Psoas muscle (tissue), 8 donors: ENCODE results near the gene PCBD1. TPM values are rescaled to one million over a fixed set of nuclear protein-coding genes. Genes with fewer than 3 reads are reported as not detected.

Experiments used
- ATAC-seq, 4 donors: fragments of 200-7000 bp; cut with Tn5 transposase; one replicate each; pipeline ENCODE4 v1.9.1; 2020; ENCODE audit warnings: moderate library complexity in 3 of 4, mild to moderate bottlenecking in 2 of 4
- DNase-seq, 2 donors: peaks; one replicate each; pipeline ENCODE4 v3.0.0-alpha.2; 2020
- H3K27ac ChIP-seq: fragments of 200-600 bp; one replicate; pipeline ENCODE4 v1.8.0; 2022
- H3K27me3 ChIP-seq, 3 donors: fragments of 200-600 bp in 1 of 3; one replicate each; pipeline versions ENCODE4 v1.6.1 to v1.8.0; 2013 to 2022; ENCODE audit warnings: low read length in 2 of 3, mild to moderate bottlenecking in 2 of 3, moderate library complexity in 1 of 3; ENCODE audit not compliant: insufficient read depth in 3 of 3
- H3K36me3 ChIP-seq, 2 donors: fragments of 200-600 bp in 1 of 2; one replicate each; pipeline versions ENCODE4 v1.6.1 to v1.8.0; 2013 to 2022; ENCODE audit warnings: low read depth in 1 of 2, mild to moderate bottlenecking in 1 of 2, moderate library complexity in 1 of 2; ENCODE audit not compliant: insufficient read depth in 1 of 2
- H3K4me1 ChIP-seq: fragments of 200-600 bp; one replicate; pipeline ENCODE4 v1.8.0; 2022
- H3K4me3 ChIP-seq: fragments of 200-600 bp; one replicate; pipeline ENCODE4 v1.8.0; 2022; ENCODE audit warnings: mild to moderate bottlenecking
- H3K9me3 ChIP-seq: fragments of 200-600 bp; one replicate; pipeline ENCODE4 v1.8.0; 2022
- CTCF ChIP-seq: fragments of 200-600 bp; IDR thresholded peaks from one replicate; pipeline ENCODE4 v1.8.0; 2022; ENCODE audit warnings: antibody characterized with exemption
- WGBS, 3 donors: extraction: QIAGEN DNeasy Blood & Tissue Kit; methylation state at CpG; one replicate each; pipeline versions ENCODE4 v1.1.6 to v1.1.7; 2013; 5-methylcytosine and 5-hydroxymethylcytosine counted together
- intact Hi-C, 2 donors: fragments of 100-400 bp; cut with DNase I; formaldehyde crosslinking; loops; one replicate each; pipeline versions ENCODE4 v1.11.0 to v1.14.2; 2022
- polyA plus RNA-seq, 3 donors: library from polyadenylated mRNA; stranded (reverse); fragments of 200-250 nt; gene quantifications; one replicate each; pipeline ENCODE4 v1.2.3, GENCODE V29; 2013
- total RNA-seq, 4 donors: library from RNA; stranded (reverse); fragmentation: NEBNext Ultra II Directional in 2 of 4; extraction: Animal tissue kit (Norgen Biotek cat#: 25700) in 2 of 4; gene quantifications; one replicate each; pipeline versions ENCODE4 v1.2.1 to v1.2.4, GENCODE V29; 2021 to 2023
- donor health status: healthy with polysubstance abuse.
- donor health status: DM: no; HTN: no; CAD: no; lungs with moderate emphysema.
- donor health status: Bipolar disorder and iron deficiency.
- donor health status: healthy.
- donor health status: DM: yes; HTN: yes; CAD: no.
- donor health status: DM: no; HTN: no; CAD: no.
- donor health status: DM: no; HTN: no; CAD: no.
- donor health status: DM: yes; HTN: yes; CAD: no.

PCBD1 gene
- total and polyA plus RNA-seq, 7 donors: 53.9 to 133 (median 78.3) TPM

- H3K4me1 ChIP-seq: no peaks in the 10 kb centered on the region
- DNase-seq (no peak), ATAC-seq (no peak)
- intact Hi-C loops: no loop called here
- H3K27ac ChIP-seq: no peak overlapping the region
- whole genome bisulfite sequencing, 3 donors: 88 to 91% (median 90%) methylated on average over 11 of the region's 11 CpGs
- TF ChIP-seq CTCF: no peak
- H3K9me3 ChIP-seq: no peaks in the 10 kb centered on the region
- H3K36me3 ChIP-seq: no peaks in the 10 kb centered on the region
- H3K27me3 ChIP-seq: no peaks in the 10 kb centered on the region
- no peak overlapping the region for H3K4me3 ChIP-seq
These were observed 46.8 kb upstream of the PCBD1 start for GRCh38 chr10:70935125-70935625.

- H3K4me1 ChIP-seq: no peaks in the 10 kb centered on the region
These were observed 46.3 kb upstream of the PCBD1 start for GRCh38 chr10:70934701-70935100.

GRCh38 chr10:70932392-70933196 lies 44.2 kb upstream of the PCBD1 start:
- no peak for DNase-seq
- Histone ChIP-seq H3K4me3 (no peak overlapping the region), H3K4me1 (no peaks in the 10 kb centered on the region), H3K27ac (no peak overlapping the region), H3K27me3 (no peaks in the 10 kb centered on the region), H3K9me3 (no peaks in the 10 kb centered on the region), H3K36me3 (no peaks in the 10 kb centered on the region)
- intact Hi-C loops: no loop called here
- no peak for ATAC-seq
- WGBS, 3 donors: 64 to 70% (median 68%) methylated on average over 8 to 9 of the region's 9 CpGs
- no peak for TF ChIP-seq CTCF

More at GRCh38 chr10:70934701-70935100, 46.3 kb upstream of the PCBD1 start:
- intact Hi-C loops: no loop called here
- ATAC-seq: no peak
- H3K27ac ChIP-seq: no peak overlapping the region
- no peak for TF ChIP-seq CTCF
- no peaks in the 10 kb centered on the region for H3K27me3 ChIP-seq
- DNase-seq: no peak
- 90 to 100% (median 100%) methylated on average over 1 of the region's 1 CpG for WGBS, 3 donors
- H3K9me3 ChIP-seq: no peaks in the 10 kb centered on the region
- H3K4me3 ChIP-seq: no peak overlapping the region
- no peaks in the 10 kb centered on the region for H3K36me3 ChIP-seq

- Histone ChIP-seq H3K36me3 (no peaks in the 10 kb centered on the region), H3K27me3 (no peaks in the 10 kb centered on the region), H3K9me3 (no peaks in the 10 kb centered on the region), H3K27ac (no peak overlapping the region), H3K4me3 (no peak overlapping the region), H3K4me1 (no peaks in the 10 kb centered on the region)
- DNase-seq: no peak
- intact Hi-C loops: no loop called here
- no peak for TF ChIP-seq CTCF
- WGBS, 3 donors: 73 to 81% (median 73%) methylated on average over 15 of the region's 15 CpGs
- ATAC-seq: peak in 1 of 4 donors; percentile 34
These were observed 42.9 kb upstream of the PCBD1 start for GRCh38 chr10:70931168-70931815.
